Renal pelvis (tissue), 4 donors: ENCODE results near the gene TEX52. TPM values are rescaled to one million over a fixed set of nuclear protein-coding genes. Genes with fewer than 3 reads are reported as not detected.

Experiments
- DNase-seq: peaks from one replicate; pipeline ENCODE4 v3.0.0-alpha.2; 2013
- polyA plus RNA-seq, 3 donors: library from polyadenylated mRNA; unstranded; fragments of 120-200 nt; gene quantifications; one replicate each; pipeline ENCODE4 v1.2.1, GENCODE V29; 2013; ENCODE audit not compliant: insufficient read length in 3 of 3

Gene TEX52
- polyA plus RNA-seq, 3 donors: 0.60 to 3.9 (median 2.2) TPM

- no peak for DNase-seq
Observed at GRCh38 chr12:2833327-2833726, 23.5 kb downstream of the TEX52 start.

- DNase-seq: no peak
Observed at GRCh38 chr12:2832550-2833127, 24.2 kb downstream of the TEX52 start.

GRCh38 chr12:2829275-2829674 is 27.6 kb downstream of the TEX52 start:
- no peak for DNase-seq

- no peak for DNase-seq
Observed at GRCh38 chr12:2826721-2827515, 29.9 kb downstream of the TEX52 start.

- DNase-seq: no peak
Observed at GRCh38 chr12:2826036-2826435, 30.8 kb downstream of the TEX52 start.

- no peak for DNase-seq
Observed at GRCh38 chr12:2825132-2825531, 31.7 kb downstream of the TEX52 start.

GRCh38 chr12:2824541-2824940 is 32.3 kb downstream of the TEX52 start:
- no peak for DNase-seq

- no peak for DNase-seq
Observed at GRCh38 chr12:2823483-2823882, 33.4 kb downstream of the TEX52 start.

GRCh38 chr12:2820432-2820831 is 36.4 kb downstream of the TEX52 start:
- DNase-seq: no peak

GRCh38 chr12:2819810-2820209 is 37.0 kb downstream of the TEX52 start:
- DNase-seq: no peak

- DNase-seq: no peak
Observed at GRCh38 chr12:2813214-2814185, 43.3 kb downstream of the TEX52 start.

- DNase-seq: peak; percentile 99
Observed at GRCh38 chr12:2812290-2813213, 44.3 kb downstream of the TEX52 start, which contains the start of gene ITFG2. Gene ITFG2 (plus strand): TSS chr12:2812668. CDS start chr12:2812761, 93 bp downstream.

GRCh38 chr12:2811801-2812200 is 45.0 kb downstream of the TEX52 start:
- DNase-seq: no peak

GRCh38 chr12:2806700-2807099 is 50.1 kb downstream of the TEX52 start:
- no peak for DNase-seq

- no peak for DNase-seq
Observed at GRCh38 chr12:2805143-2805520, 51.7 kb downstream of the TEX52 start.

- DNase-seq: no peak
Observed at GRCh38 chr12:2804393-2805142, 52.3 kb downstream of the TEX52 start.

- DNase-seq: no peak
Observed at GRCh38 chr12:2803635-2804392, 53.0 kb downstream of the TEX52 start.

GRCh38 chr12:2801044-2801783 is 55.6 kb downstream of the TEX52 start:
- DNase-seq: no peak

GRCh38 chr12:2800046-2800570 is 56.7 kb downstream of the TEX52 start:
- no peak for DNase-seq
